Measurements from ENCODE around the gene ITPR1. TPM values are rescaled to one million over a fixed set of nuclear protein-coding genes. Genes with fewer than 3 reads are reported as not detected.
A peak's percentile ranks its signal among the peaks of the same experiment; 100 is the strongest.

Gene ITPR1
- total and polyA plus RNA-seq, 8 donors: 34.8 to 57.3 (median 42.0) TPM

DNA sequence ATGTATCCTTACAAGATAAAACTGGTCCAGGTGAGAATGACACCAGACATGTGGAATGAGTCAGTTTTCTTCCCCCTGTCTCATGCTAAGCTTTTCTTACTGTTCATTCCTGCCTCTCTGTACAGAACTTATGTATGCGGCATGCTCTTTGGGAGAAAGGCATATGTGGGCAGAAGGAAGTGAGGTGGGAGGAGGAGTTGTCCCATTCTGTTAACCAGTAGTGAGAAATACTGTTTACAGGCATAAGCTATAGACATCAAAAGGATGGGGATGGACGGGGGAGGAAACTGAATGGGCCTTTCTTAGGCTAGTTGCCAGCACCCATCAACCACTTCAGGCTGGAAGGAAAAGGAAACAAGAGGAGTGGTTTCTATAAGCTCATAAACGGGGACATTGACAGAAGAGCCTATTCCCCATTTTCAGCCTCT, 342.5 kb downstream of the ITPR1 start:
- TF ChIP-seq, protein P1, sequence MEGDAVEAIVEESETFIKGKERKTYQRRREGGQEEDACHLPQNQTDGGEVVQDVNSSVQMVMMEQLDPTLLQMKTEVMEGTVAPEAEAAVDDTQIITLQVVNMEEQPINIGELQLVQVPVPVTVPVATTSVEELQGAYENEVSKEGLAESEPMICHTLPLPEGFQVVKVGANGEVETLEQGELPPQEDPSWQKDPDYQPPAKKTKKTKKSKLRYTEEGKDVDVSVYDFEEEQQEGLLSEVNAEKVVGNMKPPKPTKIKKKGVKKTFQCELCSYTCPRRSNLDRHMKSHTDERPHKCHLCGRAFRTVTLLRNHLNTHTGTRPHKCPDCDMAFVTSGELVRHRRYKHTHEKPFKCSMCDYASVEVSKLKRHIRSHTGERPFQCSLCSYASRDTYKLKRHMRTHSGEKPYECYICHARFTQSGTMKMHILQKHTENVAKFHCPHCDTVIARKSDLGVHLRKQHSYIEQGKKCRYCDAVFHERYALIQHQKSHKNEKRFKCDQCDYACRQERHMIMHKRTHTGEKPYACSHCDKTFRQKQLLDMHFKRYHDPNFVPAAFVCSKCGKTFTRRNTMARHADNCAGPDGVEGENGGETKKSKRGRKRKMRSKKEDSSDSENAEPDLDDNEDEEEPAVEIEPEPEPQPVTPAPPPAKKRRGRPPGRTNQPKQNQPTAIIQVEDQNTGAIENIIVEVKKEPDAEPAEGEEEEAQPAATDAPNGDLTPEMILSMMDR (IDR thresholded peaks at IDR 0.05): no peak
- H3K27me3 ChIP-seq: no peaks in the 10 kb centered on the region
- H3K27ac ChIP-seq: no peak overlapping the region
- DNase-seq (no peak), ATAC-seq (no peak)
- peaks cover 14 to 49% of the 10 kb centered on the region in 2 donors for H3K4me1 ChIP-seq
- intact Hi-C loops (cut with DNase I): no loop called here
- H3K36me3 ChIP-seq: peaks cover 0 to 9% of the 10 kb centered on the region in 2 donors
- no peaks in the 10 kb centered on the region for H3K9me3 ChIP-seq
- no peak overlapping the region for H3K4me3 ChIP-seq

DNA sequence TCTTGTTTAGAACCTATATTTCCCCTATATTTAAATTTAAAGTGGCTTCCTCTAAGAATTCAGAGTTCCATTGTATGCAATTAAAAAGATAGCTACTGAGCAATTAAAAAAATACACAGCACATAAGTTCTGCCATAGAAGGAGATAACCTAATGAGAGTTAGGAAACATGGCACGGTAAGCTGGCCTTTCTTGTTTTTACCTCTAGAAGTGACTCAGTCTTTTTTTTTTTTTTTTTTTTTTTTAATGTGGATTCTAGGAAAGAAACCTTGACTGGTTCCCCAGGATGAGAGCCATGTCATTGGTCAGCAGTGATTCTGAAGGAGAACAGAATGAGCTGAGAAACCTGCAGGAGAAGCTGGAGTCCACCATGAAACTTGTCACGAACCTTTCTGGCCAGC, 343.4 kb downstream of the ITPR1 start:
- no peak overlapping the region for H3K4me3 ChIP-seq
- no peak for DNase-seq
- ATAC-seq: no peak
- intact Hi-C loops (cut with DNase I): no loop called here
- TF ChIP-seq, protein P1 (IDR thresholded peaks at IDR 0.05): no peak
- no peaks in the 10 kb centered on the region for H3K27me3 ChIP-seq
- no peaks in the 10 kb centered on the region for H3K9me3 ChIP-seq
- peaks cover 0 to 9% of the 10 kb centered on the region in 2 donors for H3K36me3 ChIP-seq
- no peak overlapping the region for H3K27ac ChIP-seq
- H3K4me1 ChIP-seq: peaks cover 11 to 43% of the 10 kb centered on the region in 2 donors

DNA sequence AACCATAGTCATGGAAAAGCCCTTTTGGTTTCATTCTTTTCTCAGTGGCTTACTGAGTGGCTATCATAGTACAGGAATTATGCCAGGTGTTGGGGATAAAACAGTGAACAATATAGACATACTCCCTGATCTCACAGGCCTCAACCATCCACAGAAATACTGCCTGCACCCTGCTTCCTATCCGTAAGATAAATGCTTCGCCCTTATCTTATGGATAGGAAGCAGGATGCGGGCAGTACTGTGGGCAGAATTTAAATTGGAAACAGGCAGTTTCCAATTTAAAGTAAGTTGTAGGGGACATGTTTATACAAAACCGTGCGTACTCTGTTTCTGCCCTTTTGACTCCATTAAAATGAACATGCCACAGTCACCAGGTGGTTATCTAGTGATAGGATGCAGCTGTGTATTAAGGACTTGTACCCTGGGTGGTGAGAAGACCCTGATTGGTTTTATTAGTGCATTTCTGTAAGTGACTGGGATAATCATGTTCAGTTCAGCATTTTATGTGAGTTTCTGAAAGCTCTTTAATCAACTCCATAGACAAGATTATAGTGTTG, 344.3 kb downstream of the ITPR1 start:
- TF ChIP-seq, protein P1 (IDR thresholded peaks at IDR 0.05): no peak
- no peak for ATAC-seq
- intact Hi-C loops (cut with DNase I): no loop called here

DNA sequence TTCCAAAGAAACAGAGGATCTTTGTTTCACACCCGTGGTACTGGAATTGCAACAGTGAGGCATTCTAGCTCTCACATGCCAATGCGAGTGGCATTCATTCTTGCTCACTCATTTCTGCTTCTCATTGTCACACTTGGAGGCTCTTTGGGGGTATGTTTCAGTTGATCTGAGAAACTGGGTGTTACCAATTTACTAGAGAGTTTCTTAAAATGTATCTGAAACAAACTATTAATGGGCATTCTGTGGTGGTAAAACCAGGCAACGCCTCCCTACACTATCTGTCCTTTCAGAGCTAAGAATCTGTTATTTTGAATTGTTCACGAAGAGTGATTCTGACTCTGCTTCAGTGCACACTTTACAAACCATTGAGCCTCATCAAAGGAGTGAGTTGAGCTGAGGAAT, 345.5 kb downstream of the ITPR1 start:
- ATAC-seq (no peak), DNase-seq (no peak)
- Histone ChIP-seq H3K36me3 (peaks cover 0 to 9% of the 10 kb centered on the region in 2 donors), H3K4me1 (peaks cover 6 to 23% of the 10 kb centered on the region in 2 donors), H3K27me3 (no peaks in the 10 kb centered on the region), H3K27ac (no peak overlapping the region), H3K9me3 (no peaks in the 10 kb centered on the region), H3K4me3 (no peak overlapping the region)
- TF ChIP-seq, protein P1 (IDR thresholded peaks at IDR 0.05): no peak
- intact Hi-C loops (cut with DNase I): no loop called here

More for the DNA sequence above, 344.3 kb downstream of the ITPR1 start:
- Histone ChIP-seq H3K4me3 (no peak overlapping the region), H3K4me1 (peaks cover 6 to 33% of the 10 kb centered on the region in 2 donors), H3K9me3 (no peaks in the 10 kb centered on the region), H3K27ac (no peak overlapping the region), H3K27me3 (no peaks in the 10 kb centered on the region), H3K36me3 (peaks cover 0 to 9% of the 10 kb centered on the region in 2 donors)
- DNase-seq: no peak

DNA sequence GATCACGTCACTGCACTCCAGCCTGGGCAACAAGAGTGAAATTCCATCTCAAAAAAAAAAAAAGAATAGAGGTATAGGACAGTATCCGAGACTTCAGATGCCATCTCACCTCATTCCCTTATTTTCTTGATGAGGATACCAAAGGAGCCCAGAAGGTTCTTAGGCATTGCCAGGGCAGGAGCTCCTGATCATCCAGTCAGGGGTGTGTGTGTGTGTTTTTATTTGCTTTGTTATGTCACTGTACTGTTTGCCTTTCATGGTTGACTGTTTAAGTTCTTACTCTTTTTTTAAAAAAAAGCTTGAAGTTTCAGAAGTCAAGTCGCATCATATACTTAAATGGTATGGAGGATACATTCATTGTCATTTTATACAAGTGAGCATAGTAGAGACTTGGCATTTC, 346.1 kb downstream of the ITPR1 start:
- Histone ChIP-seq H3K9me3 (no peaks in the 10 kb centered on the region), H3K4me1 (peaks cover 6 to 16% of the 10 kb centered on the region in 2 donors), H3K36me3 (peaks cover 0 to 9% of the 10 kb centered on the region in 2 donors), H3K27me3 (no peaks in the 10 kb centered on the region), H3K4me3 (no peak overlapping the region), H3K27ac (no peak overlapping the region)
- DNase-seq: no peak
- peak; percentile 38 for ATAC-seq
- TF ChIP-seq, protein P1 (IDR thresholded peaks at IDR 0.05): no peak
- intact Hi-C loops (cut with DNase I): no loop called here

Measured in left lung (tissue), 10 donors.